Measurements from ENCODE around the gene ANGPT4. TPM values are rescaled to one million over a fixed set of nuclear protein-coding genes. Genes with fewer than 3 reads are reported as not detected.
A peak's percentile ranks its signal among the peaks of the same experiment; 100 is the strongest.

ANGPT4 gene
- total and polyA plus RNA-seq, 2 of the 8 experiments (the other 6 are each of a cell fraction or from before 2014, with no cell fraction given) = 0.07 to 0.33 TPM

- no peak overlapping the region for H3K14ac ChIP-seq (ENCODE audit: insufficient read length)
- no peak overlapping the region for H3K4me3 ChIP-seq (ENCODE audit: extremely low read depth in 1 of 4, insufficient read depth in 2 of 4, low read depth in 3 of 4, low read length in 4 of 4)
- no peak overlapping the region for H3K9ac ChIP-seq (replicated peaks in 1 of 4; ENCODE audit: extremely low read depth in 1 of 4, low read depth in 3 of 4, low read length in 3 of 4)
- WGBS, 2 experiments (ENCODE audit: extremely low coverage in 1 of 2, insufficient coverage in 1 of 2, insufficient read length in 1 of 2, insufficient replicate concordance in 2 of 2, low coverage in 1 of 2, low lambda C conversion rate in 2 of 2, missing lambda C conversion rate in 1 of 2) = 76% methylated on average over 19 of the region's 20 CpGs; no CpG with 5 or more reads in 1 of the 2 experiments
- H2AK5ac ChIP-seq (ENCODE audit: low read depth, low read length) = no peak overlapping the region
- H4K5ac ChIP-seq (ENCODE audit: insufficient read length, low read depth, low read length) = no peak overlapping the region
- H3K9me3 ChIP-seq (ENCODE audit: insufficient read depth in 2 of 2, low read depth in 1 of 2, low read length in 1 of 2) = no peaks in the 10 kb centered on the region
- FAIRE-seq = no peak
- peak overlapping the region; percentile 9 to 26; a peak in 2 of 4 replicates for H3K4me2 ChIP-seq (ENCODE audit: insufficient read depth in 1 of 2, low read depth in 2 of 2, low read length in 2 of 2)
- no peaks in the 10 kb centered on the region for H3K36me3 ChIP-seq (ENCODE audit: control insufficient read depth in 2 of 4, insufficient read depth in 4 of 4, low read length in 3 of 4)
- H2BK20ac ChIP-seq (ENCODE audit: low read length) = no peak overlapping the region
- POLR2A ChIA-PET (ENCODE audit: partially characterized antibody) = interaction anchor here (1.0 to 1.4 kb wide), 2 partner anchors 29 to 31 kb away, joined by 5 read pairs; no protein-coding TSS in a partner anchor
- peak; percentile 23 to 71 for DNase-seq (ENCODE audit: low read depth in 1 of 2, low spot score in 2 of 2)
- H3K79me1 ChIP-seq (ENCODE audit: low read depth, low read length) = no peaks in the 10 kb centered on the region
- H2BK120ac ChIP-seq (replicated peaks; ENCODE audit: low read depth, low read length) = no peak overlapping the region
- CTCF ChIA-PET (ENCODE audit: partially characterized antibody) = interaction anchor here (0.6 to 9.2 kb wide), 20 partner anchors 9 to 602 kb away, joined by 3 to 95 read pairs (median 6); partner anchors contain the start of gene FAM110A
- H3K56ac ChIP-seq (replicated peaks; ENCODE audit: insufficient read length, low read depth, low read length) = no peak overlapping the region
- H2BK5ac ChIP-seq (ENCODE audit: low read depth, low read length) = peak overlapping the region; percentile 44; the same call in 1 of the 2 replicates
- H2BK12ac ChIP-seq (ENCODE audit: low read depth, low read length) = peak overlapping the region; percentile 84; the same call in 1 of the 2 replicates
- H3K18ac ChIP-seq (ENCODE audit: extremely low read depth, low read length) = peak overlapping the region; percentile 38; the same call in 1 of the 2 replicates
- H4K20me1 ChIP-seq (replicated peaks in 1 of 2; ENCODE audit: control insufficient read depth in 1 of 2, insufficient read depth in 2 of 2, low read length in 2 of 2) = no peaks in the 10 kb centered on the region
- no peak overlapping the region for H3K23ac ChIP-seq (ENCODE audit: insufficient read length)
- no peak overlapping the region for H4K91ac ChIP-seq (replicated peaks; ENCODE audit: insufficient read length, low read length)
- H2AFZ ChIP-seq (ENCODE audit: low read length) = peak overlapping the region; percentile 97
- H2BK15ac ChIP-seq (ENCODE audit: low read length) = peak overlapping the region; percentile 89; the same call in 1 of the 2 replicates
- H3K4me1 ChIP-seq (replicated peaks in 1 of 4; ENCODE audit: control insufficient read depth in 3 of 4, insufficient read depth in 4 of 4, low read length in 3 of 4) = peaks cover 0 to 4% (median 0%) of the 10 kb centered on the region in 4 experiments; a peak in 3 of 7 replicates
- no peak overlapping the region for H3K4ac ChIP-seq (replicated peaks; ENCODE audit: insufficient read length, low read depth, low read length)
- H3K23me2 ChIP-seq (ENCODE audit: low read depth, low read length) = no peaks in the 10 kb centered on the region
- no peaks in the 10 kb centered on the region; a peak in 2 of 7 replicates for H3K27me3 ChIP-seq (replicated peaks in 1 of 4; ENCODE audit: control insufficient read depth in 3 of 4, extremely low read depth in 1 of 4, insufficient read depth in 3 of 4, low read length in 3 of 4)
- H3K79me2 ChIP-seq (ENCODE audit: control insufficient read depth in 1 of 2, insufficient read depth in 2 of 2, low read length in 2 of 2) = no peaks in the 10 kb centered on the region
- no peak overlapping the region for H3K27ac ChIP-seq (ENCODE audit: low read depth, low read length)
- H4K8ac ChIP-seq (ENCODE audit: extremely low read depth, insufficient read depth, low read length) = no peak overlapping the region
- TF ChIP-seq ZNF274 (IDR thresholded peaks at IDR 0.05; ENCODE audit: borderline replicate concordance, extremely low read depth, low read length) (no peak), TCF12 (IDR thresholded peaks at IDR 0.05; ENCODE audit: low read depth, low read length) (no peak), EZH2 (IDR thresholded peaks at IDR 0.05; ENCODE audit: low read depth, low read length, severe bottlenecking) (no peak), ATF3 (IDR thresholded peaks at IDR 0.05; ENCODE audit: insufficient read depth, low read depth, low read length) (no peak), POU5F1 (IDR thresholded peaks at IDR 0.05; ENCODE audit: low read depth, low read length) (no peak), RBBP5 (IDR thresholded peaks at IDR 0.05; ENCODE audit: borderline replicate concordance, low read depth, low read length) (no peak)
- TF ChIP-seq, protein P1, sequence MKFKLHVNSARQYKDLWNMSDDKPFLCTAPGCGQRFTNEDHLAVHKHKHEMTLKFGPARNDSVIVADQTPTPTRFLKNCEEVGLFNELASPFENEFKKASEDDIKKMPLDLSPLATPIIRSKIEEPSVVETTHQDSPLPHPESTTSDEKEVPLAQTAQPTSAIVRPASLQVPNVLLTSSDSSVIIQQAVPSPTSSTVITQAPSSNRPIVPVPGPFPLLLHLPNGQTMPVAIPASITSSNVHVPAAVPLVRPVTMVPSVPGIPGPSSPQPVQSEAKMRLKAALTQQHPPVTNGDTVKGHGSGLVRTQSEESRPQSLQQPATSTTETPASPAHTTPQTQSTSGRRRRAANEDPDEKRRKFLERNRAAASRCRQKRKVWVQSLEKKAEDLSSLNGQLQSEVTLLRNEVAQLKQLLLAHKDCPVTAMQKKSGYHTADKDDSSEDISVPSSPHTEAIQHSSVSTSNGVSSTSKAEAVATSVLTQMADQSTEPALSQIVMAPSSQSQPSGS (IDR thresholded peaks at IDR 0.05; ENCODE audit: low read length) = no peak
- TF ChIP-seq, protein P2, sequence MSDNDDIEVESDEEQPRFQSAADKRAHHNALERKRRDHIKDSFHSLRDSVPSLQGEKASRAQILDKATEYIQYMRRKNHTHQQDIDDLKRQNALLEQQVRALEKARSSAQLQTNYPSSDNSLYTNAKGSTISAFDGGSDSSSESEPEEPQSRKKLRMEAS (IDR thresholded peaks at IDR 0.05) = peak; percentile 15; the same call in 1 of the 2 replicates
Observed at GRCh38 chr20:872855-873520, 43.1 kb downstream of the ANGPT4 start.
